ENCODE measurements around the gene CCDC51.
"Not testable (repeated sequence)": the region's sequence is repeated elsewhere in the genome, so short reads cannot be mapped to it uniquely, and the experiment has no call there.

CCDC51 gene, protein sequence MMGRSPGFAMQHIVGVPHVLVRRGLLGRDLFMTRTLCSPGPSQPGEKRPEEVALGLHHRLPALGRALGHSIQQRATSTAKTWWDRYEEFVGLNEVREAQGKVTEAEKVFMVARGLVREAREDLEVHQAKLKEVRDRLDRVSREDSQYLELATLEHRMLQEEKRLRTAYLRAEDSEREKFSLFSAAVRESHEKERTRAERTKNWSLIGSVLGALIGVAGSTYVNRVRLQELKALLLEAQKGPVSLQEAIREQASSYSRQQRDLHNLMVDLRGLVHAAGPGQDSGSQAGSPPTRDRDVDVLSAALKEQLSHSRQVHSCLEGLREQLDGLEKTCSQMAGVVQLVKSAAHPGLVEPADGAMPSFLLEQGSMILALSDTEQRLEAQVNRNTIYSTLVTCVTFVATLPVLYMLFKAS

GRCh38 chr3:48439820-48440589 is at the start of gene CCDC51, which contains the start of gene TMA7:
CCDC51 (minus strand) TSS chr3:48440119; CDS start chr3:48435128, 4,991 bp downstream.
TMA7 (plus strand) TSS chr3:48440257; CDS start chr3:48440297, 40 bp downstream.
- peak; percentile 75 for DNase-seq

GRCh38 chr3:48486952-48487351 is 47.0 kb upstream of the CCDC51 start:
- DNase-seq = no peak

GRCh38 chr3:48482822-48483221 is 42.9 kb upstream of the CCDC51 start:
- DNase-seq = not testable (repeated sequence)

DNA sequence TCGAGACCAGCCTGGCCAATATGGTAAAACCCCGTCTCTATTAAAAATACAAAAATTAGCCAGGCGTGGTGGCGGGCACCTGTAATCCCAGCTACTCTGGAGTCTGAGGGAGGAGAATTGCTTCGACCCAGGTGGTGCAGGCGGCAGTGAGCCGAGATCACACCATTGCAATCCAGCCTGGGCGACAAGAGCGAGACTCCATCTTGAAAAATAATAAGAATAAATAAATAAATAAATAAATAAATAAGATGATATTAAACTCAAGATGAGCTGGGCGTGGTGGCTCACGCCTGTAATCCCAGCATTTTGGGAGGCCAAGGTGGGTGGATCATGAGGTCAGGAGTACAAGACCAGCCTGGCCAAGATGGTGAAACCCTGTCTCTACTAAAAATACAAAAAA is 41.0 kb upstream of the CCDC51 start:
- not testable (repeated sequence) for DNase-seq

DNA sequence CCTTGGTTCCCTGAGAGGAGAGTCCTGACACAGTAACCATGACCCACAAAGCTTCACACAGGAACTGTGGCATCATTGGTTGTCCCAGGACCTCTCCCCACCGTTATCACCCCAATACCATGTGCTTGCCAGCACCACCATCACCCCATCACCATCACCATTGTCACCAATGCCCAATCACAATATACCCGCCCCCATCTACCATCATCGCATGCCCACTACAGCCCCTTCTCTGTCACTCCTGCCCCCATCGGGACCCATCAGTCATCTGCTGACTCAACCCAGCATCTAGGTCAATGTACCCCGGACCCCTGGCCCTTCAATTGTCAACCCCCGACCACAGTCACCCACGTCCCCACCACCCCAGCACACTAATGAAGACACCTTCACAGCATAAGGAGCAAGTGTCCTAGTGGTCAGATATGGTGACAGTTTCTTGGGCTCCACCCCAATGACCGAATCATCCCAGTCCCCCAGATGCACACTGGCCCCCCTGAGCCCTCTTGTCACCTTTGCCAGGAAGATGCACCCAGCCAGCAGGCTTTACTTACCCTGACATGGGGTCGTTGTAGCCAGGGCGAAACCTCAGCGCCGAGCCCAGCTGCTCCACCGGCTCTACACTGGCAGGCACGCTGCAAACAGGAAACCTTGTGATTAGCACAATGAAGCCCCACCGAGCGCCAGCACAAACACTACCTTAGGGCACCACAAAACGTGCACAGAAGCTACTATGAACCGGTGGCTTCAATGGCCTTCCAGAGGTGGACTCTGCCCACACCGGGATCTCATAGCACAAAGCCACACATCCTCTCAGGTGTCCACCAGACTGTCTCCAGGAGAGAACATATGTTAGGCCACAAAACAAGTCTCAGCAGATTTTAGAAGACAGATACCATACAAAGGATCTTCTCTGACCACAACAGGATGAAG is 39.0 kb upstream of the CCDC51 start:
- DNase-seq = no peak

DNA sequence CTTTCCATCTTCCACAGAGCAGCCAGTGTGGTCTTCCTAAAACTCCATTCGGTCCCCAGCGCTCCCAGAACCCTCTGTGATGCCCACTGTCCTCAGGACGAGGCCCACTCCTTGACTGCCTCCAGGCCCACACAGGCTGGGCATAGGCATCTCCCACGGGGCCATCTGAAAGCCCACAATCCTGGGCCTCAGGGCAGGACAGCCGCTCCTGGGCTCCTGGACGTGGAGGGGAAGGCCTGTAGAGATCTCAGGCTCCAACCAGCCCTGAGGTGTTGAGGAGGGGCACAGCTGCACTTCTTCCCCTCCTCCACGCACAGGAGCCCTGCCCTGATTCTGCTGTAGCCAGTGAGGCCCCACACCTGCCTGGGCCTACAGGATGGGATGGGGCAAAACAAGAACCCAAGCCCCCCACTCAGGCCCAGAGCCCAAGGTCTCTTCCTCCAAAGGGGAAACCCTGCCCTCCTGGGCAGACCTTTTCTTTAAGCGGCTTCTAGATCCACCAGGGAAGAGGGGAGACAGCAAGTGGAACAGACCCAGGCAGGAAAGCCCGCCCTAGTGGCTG is 38.1 kb upstream of the CCDC51 start:
- DNase-seq = no peak

- DNase-seq = no peak
Observed at GRCh38 chr3:48476426-48477053, 36.6 kb upstream of the CCDC51 start.

- DNase-seq = no peak
Observed at GRCh38 chr3:48475188-48475587, 35.3 kb upstream of the CCDC51 start.

DNA sequence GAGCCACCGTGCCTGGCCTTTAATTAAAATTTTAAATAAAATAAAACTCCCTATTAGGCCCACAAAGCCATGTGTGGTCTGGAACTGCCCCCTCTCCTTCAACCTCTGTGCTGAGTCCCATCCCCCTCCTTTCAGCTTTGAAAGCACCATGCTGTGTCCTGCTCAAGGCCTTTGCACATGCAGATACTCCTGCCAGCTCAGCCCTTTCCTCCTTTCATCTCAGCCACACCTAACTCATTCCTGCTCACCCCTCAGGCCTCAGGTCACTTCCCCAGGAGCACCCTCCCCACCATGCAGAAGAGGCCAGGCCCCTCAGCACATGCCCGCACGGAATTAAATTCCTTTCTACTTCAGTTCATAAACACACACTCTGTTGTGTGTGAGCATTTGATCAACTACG is 34.7 kb upstream of the CCDC51 start:
- no peak for DNase-seq

GRCh38 chr3:48474031-48474430 is 34.1 kb upstream of the CCDC51 start:
- not testable (repeated sequence) for DNase-seq

- no peak for DNase-seq
Observed at GRCh38 chr3:48473617-48473952, 33.7 kb upstream of the CCDC51 start.

DNA sequence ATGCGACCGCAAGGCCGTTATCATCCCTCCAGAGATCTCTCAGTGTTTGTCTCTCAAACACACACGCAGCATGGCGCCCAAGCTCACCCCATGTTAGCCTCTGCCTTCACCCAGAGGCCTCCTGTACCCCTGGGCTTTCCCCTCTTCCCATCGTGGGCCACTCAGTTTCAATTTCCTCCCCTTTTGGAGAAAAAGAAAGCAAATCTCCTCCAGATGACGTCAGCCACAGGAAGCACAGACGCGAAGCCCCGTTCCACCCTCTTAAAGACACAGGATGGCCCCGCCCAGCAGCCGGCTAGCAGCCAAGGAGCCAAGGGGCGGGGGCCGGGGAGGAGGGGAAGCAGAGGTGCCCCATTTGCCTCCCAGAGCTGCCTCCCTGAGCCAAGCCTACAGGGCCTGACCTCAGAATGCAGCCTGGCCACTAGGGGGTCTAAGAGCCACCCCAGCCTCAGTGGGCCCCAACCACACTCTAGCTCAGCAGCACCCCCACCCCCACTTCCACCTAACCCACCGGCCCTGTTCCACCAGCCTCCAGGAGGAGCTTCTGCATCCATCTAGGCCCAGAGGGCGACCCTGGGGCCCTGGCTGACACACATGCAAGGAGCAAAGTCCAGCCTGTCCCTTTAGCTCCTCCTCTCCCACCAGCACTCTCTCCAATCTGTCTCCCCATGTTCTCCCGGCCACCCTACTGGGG is 33.2 kb upstream of the CCDC51 start:
- peak; percentile 9 for DNase-seq

GRCh38 chr3:48472673-48472922 is 32.7 kb upstream of the CCDC51 start:
- DNase-seq = no peak

GRCh38 chr3:48470286-48470685 is 30.4 kb upstream of the CCDC51 start:
- DNase-seq = no peak

DNA sequence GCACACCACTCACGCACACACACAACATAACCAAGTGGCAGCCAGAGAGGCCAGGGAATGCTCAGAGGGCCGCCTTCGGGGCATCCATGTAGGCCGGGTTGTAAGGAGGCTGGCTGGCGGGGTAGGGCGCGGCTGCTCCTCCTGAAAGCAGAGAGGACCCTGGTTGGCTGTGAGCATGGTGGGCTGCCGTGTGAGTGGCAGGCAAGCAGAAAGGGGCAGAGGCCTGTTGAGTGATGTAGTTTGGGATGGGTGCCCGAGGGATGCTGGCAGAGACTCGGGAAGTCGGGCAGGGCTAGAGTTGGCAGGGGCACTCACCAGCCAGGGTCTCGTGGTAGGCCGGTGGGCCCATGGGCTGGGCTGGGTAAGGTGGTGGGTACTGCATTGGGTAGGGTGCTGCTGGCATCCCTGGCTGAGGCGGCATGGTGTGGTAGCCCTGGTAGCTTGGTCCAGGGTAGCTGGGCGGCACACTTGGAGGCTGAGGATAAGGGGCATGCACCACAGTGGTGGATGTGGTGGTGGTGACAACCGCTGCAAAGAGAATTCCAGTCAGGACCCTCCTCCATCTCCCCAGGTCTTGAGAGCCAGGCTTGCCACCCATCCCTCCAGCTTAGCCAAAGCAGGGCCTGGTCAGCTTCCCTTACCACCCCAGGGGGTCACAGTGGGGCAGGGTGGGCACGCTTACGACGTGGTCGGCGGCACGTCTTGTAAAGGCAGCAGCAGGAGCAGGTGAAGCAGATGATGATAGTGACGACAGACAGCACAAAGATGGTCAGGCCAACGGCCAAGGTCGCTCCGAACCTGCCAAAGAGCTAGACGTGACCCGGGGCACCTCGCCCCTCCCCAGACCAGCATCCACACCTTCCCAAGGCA is 29.4 kb upstream of the CCDC51 start:
- no peak for DNase-seq

- DNase-seq = no peak
Observed at GRCh38 chr3:48468329-48468731, 28.4 kb upstream of the CCDC51 start.

- DNase-seq = no peak
Observed at GRCh38 chr3:48467473-48468267, 27.8 kb upstream of the CCDC51 start.

DNA sequence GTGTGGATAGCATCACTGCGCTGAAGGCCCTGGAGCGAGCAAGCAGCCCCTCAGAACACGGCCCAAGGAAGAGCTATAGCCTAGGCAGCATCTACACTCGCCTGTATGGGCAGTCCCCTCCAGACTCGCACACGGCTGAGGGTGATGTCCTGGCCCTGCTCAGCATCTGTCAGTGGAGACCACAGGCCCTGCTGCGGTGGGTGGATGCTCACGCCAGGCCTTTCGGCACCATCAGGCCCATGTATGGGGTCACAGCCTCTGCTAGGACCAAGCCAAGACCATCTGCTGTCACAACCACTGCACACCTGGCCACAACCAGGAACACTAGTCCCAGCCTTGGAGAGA is 27.2 kb upstream of the CCDC51 start:
- DNase-seq = no peak

DNA sequence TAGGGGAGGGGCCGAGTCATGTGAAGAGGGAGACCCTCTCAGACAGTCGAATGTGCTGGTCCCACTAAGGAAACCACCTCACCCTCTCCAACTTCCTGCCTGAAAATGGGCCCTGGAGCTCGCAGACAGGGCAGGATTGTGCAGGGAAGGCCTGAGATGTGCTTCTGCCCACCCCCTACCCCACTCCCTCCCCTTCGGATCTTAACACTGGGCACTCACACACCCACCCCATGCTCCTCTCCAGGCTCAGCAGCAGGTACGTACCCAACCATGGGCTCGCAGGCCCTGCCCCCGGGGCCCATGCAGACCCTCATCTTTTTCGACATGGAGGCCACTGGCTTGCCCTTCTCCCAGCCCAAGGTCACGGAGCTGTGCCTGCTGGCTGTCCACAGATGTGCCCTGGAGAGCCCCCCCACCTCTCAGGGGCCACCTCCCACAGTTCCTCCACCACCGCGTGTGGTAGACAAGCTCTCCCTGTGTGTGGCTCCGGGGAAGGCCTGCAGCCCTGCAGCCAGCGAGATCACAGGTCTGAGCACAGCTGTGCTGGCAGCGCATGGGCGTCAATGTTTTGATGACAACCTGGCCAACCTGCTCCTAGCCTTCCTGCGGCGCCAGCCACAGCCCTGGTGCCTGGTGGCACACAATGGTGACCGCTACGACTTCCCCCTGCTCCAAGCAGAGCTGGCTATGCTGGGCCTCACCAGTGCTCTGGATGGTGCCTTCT is 26.6 kb upstream of the CCDC51 start:
- DNase-seq = no peak
